Activated gamma-delta T cell treated with anti-CD3 and anti-CD28 coated beads, Interleukin-2, amount 50 U/mL, for 16 hours (primary cell): ENCODE results near the gene RTTN.
"Not testable (repeated sequence)": the region's sequence is repeated elsewhere in the genome, so short reads cannot be mapped to it uniquely, and the experiment has no call there.

ENCODE experiments used
- DNase-seq: peaks from one replicate; pipeline ENCODE4 v3.0.0-alpha.2; 2020; ENCODE audit warnings: low read depth

RTTN gene

DNA sequence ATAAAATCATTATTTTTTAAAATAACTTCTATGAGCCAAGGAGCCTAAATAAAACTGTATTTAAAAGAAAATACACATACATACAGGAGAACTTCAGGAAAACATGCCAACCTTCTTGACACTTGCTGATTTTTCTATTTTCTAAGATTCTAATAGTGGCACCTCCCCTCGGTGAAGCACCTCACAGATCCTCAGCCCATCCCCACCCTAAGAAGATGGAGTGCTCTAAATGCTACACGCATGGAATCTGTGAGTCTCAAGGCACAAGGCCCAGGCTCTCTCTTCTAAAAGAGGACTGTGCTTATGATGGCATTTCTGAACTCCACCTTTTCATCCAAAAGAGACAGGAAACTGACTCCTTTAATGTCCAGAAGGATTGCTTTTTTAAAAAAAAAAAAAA is 56.3 kb downstream of the RTTN start:
- no peak for DNase-seq

DNA sequence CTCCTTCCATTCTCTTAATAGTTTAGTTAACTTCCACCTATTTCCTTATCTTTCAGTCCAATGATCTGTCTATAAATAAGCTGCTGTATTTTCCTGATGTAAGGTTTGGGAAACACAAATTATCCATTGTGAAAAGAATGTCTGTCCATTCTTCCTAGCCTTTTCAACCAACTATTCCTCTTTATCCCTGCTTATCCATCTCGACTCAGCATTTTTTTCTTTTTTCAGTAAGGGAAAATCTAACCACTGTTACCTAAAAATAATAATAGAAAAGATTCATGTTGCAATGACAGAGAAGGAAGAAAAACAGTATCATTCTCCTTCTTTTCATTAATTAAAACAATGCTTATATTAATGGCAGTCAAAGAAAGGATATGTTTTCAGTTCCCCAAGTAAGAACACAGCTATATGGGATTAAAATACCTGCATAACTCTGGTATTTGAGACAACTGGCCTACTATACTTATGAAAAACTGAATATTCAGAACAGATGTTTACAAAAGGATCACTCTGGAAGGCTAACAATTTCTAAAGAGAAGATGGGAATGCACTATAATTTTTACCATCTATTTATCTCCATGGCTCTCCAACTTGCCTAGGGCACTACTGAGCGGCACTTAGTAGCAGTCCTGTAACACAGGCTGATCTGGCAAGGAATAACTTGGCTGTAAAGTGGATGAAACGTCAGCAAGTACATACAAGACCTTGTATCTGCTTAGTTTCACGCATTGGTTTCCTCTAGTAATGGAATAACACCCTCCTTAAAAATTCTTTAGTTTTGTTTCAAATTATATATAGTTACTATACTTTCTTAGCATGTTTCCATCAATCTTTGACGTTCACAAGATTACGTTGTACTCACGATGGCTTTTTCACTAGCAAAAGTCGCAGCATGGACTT is 57.2 kb downstream of the RTTN start:
- DNase-seq: no peak

DNA sequence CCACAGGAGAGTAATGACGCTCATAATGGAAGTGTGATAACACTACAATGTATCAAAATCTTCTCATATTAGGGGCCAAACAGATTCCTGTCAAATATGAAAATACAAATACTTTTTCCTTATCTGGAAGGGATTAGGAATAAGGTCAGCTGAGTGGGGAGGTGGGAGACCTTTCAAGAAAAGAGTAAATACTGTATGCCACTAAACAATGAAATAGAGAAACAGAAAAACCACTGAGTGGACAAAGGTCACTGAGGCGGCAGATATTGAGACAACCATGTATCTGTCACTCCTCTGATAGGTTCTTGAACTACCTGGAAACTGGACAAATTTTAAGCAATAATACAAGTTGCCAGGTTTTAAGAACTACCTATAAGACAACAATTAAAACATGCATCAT is 59.3 kb downstream of the RTTN start:
- no peak for DNase-seq

DNA sequence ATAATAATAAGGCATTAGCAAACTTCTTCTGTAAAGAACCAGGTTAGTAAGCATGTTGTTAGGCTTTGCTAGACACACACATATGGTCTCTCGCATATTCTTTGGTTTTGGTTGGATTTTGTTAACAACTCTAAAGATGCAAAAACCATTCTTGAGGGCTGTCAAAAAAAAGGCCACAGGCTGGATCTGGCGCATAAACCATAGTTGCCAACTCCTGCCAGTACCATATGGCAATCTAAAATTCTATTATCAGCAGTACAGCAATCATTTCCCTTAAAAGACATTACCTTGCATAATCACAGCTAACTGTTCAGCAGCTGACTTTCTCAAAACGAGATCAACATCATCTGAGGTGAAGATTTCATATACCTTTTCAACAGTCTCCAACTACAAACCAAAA is 63.5 kb downstream of the RTTN start:
- DNase-seq: no peak

DNA sequence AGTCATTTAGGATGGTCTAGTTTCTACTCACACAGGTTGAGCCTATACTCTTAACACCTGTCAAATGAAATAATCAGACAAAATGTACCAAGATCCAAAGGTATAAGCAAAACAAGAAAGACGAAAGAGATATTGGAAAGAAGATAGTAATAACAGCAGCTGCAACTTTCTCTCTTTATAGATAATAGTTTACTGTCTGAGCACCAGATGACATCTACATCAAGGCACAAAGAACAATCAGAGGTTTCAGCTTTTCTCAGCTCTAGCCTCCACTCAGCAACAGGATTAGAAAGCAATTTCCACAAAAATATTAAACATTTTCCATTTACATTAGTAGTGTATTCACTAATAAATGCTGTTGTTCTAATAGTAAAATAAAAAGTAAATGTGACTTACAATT is 66.3 kb downstream of the RTTN start:
- DNase-seq: no peak

DNA sequence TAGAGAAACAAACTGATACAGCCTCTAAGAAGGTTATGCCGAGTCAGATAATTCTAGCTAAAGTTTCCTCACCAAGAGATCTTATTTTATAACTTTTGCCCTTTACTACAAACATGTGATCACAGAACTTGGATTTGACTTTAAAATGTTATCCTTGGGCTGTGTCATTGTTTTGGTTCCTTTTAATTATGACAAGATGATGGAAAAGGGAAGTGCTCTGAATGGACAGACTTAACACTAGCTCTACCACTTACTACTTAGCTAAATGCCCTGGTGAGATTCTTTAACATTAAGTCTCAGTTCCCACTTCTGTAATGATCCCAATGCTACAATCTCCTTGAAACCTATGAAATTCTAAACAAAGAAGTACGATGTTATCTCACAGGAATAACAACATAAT is 69.9 kb downstream of the RTTN start:
- DNase-seq: no peak

DNA sequence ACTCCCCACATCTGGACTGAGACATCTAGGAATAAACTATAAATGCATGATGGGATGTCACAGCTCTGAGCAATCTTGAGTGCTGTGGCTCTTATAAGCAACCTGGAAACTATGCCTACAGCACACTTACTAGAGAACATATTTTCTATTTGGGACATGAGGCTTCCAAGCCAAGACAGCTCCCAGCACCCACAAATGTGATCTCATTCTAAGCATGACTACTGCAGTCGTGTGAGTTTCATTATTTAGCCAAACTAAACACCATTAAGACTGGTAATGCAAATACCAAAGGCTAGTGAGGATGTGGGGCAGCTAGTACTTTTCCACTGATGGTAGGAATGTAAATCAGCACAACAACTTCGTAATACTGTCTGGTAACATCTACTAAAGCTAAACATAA is 72.5 kb downstream of the RTTN start:
- no peak for DNase-seq

DNA sequence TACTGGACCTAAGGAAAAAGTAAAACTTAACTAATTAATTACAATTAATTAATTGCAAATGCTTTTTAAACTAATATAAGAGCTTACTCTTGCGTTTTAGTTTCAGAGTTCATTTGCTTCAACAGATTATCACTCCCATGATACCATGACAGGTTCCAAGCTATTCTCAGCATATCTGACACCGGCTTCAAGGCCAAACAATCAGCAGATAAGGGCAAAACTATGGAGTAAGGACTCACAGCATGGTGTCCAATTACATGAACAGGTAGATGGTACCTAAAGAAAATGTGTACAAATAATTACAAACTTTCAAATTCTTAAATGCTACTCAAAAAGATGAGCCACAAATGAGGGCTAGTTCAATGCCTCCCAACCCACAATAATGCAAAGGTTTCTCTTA is 77.2 kb downstream of the RTTN start:
- DNase-seq: no peak

DNA sequence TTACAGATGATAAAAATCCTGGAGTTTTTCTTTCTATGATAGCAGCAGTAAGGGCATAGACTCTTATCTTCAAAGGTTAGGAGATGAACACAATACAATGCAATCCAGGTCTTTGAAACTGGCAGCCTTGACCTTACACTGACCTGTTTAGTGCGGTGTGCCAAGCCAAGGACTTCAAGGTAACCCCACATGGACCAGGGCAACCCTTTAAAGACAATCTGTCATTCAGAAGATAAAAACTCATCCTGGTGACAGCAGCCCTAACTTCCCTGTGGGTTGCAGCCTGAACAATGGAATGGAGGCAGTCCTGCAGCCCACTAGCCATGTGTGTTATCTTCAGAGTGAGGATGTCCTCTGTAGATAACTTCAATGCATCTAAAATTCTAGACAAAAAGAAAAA is 78.1 kb downstream of the RTTN start:
- DNase-seq: no peak

DNA sequence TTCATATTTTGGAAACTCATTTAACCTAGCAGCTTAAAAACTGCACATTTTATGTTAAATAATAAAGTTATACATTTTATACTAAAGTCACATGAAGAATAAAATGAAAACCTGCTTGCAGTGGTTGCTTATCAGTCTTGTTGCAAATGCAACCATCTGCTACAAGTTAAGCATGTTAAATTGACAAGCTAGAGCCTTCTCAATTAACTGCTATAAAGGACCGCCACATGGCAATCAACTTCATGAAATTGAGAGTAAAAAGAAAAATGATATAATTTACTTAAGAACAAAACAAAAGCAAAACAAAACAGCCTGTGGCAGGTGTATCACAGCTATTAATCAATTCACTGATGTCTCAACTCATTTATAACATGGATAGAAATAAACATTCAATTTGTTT is 78.7 kb downstream of the RTTN start:
- no peak for DNase-seq

DNA sequence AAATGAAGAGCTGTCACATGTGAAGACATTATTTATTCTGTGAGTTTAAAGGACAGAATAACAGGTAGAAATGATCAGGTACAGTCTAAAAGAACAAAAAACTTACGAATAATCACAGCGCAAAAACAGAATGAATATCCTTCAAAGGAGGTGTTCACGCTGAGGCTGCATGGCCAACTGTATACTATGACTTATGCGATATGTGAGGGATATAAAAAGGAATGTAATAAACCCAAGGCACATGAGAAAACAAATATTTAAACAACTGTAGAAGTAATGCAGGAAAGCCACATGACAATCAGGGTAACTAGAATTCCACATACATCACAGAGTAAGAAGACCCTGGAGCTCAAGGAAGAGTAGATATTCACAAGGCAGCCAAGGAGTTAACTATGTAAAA is 81.3 kb downstream of the RTTN start:
- no peak for DNase-seq

DNA sequence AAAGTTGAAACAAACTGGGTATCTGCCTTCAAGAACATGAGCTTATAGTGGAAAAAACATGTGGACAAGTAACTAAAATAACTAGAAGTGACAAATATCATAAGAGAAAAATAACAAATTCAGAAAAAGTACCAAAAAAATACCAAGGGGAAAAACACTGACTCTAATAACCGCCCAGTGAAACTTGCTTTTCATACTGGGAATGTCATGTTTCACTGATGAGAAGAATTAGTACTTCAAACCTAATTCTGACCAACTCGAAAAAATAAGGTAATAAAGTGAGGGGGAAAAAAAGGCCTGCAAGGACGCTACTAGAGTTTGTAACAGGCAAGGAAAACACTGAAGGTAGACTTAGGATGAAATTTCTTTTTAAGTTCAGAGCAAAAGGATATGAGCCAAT is 83.6 kb downstream of the RTTN start:
- DNase-seq: no peak

DNA sequence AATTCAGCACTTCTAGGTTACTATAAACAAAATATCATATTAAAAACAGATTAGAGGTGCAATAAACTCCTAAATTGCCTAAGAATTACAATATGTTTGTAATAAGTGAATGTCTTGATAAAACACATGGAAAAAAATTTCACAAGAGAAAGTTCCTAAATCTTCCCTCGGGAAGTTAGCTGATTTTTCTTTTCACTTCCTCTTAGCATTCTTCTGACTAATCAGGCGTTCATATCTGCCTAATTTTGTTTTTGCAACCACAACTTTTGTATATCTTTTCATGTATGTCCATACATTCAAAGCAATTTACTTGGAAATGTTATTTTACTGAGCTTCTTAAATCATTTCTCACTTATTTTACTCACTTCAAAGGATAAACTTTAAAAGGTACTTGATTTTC is 88.5 kb downstream of the RTTN start:
- DNase-seq: no peak

DNA sequence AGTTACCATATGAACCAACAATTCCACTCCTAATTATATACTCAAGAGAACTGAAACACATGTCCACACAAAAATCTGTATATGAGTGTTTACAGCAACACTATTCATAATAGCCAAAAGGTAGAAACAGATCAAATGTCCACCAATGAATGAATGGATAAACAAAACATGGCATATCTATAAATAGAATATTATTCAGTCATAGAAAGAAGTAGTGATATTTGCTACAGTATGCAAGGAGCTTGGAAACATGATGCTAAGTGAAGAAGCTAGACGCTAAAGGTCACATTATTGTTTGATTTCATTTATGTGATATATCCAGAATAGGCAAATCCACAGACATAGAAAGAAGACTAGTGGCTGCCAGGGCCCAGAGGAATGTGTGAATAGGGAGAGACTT is 92.0 kb downstream of the RTTN start:
- no peak for DNase-seq

DNA sequence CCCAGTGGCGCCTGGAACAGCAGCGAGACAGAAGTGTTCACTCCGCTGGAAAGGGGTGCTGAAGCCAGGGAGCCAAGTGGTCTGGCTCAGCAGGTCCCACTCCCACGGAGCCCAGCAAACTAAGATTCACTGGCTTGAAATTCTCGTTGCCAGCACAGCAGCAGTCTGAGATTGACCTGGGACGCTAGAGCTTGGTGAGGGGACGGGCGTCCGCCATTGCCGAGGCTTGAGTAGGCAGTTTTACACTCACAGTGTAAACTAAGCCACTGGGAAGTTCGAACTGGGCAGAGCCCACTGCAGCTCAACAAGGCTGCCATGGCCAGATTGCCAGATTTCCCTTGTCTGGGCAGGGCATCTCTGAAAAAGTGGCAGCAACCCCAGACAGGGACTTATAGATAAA is 94.8 kb downstream of the RTTN start:
- DNase-seq: no peak

DNA sequence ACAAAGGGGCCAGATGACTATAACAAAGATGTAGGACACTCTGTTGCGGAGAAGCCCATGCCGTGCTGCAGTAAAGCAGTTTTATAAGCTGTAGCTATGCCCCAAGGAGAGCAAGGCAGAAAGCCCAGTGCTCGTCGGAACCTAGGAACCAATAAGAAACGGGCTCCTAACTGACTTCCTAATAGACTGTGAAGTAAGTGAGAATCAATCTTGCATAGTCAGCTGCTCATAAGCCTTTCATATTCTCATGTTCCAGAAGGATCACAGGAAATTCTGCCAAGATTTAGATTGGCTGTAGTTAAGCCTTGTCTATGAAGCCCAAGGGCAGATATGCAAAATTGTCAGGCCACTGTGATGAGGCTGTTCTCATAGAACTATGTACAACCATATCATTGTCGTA is 98.4 kb downstream of the RTTN start:
- DNase-seq: no peak

DNA sequence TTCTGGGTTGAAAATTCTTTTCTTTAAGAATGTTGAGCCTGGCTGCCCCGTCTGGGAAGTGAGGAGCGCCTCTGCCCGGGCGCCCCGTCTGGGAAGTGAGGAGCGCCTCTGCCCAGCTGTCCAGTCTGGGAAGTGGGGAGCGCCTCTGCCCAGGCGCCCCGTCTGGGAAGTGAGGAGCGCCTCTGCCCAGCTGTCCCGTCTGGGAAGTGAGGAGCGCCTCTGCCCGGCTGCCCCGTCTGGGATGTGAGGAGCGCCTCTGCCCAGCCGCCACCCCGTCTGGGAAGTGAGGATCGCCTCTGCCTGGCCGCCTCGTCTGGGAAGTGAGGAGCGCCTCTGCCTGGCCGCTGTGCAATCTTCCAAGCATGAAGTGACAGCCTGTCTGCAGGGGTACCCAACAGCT is 102.6 kb downstream of the RTTN start:
- not testable (repeated sequence) for DNase-seq

DNA sequence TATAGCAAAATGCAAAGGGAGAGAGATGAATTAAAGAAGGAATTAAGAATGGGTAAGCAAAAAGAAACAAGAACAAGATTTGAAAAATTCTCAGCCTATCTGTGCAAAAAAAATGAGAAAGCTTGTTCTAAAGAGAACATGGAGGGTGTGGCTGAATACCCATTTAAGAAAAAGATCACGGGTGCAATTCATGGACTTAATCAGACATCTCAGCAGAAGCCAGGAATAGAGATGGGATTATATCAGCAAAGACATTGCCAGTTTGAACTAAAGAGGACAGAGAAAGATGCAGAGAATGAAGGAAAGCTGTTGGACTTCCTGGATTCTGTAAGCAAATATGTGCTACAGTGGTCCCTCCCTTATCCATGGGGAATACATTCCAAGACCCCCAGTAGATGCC is 115.6 kb downstream of the RTTN start:
- DNase-seq: no peak

DNA sequence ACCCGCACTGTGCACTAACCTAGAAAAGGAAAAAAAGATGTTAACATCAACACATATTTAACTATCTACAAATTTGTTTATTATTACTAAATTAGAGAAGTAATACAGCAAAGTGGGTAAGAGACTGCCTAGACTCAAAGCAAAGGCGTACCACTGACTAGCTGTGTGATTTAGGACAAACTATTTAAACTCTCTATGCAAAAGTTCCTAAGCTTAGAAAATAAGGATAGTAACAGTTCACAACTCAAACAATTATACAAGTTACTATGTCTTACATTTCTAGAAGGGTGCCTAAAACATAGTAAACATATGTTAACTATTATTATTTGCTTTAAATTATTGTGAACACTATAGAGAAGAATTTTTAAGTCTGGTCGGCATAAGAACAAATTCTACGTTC is 119.4 kb downstream of the RTTN start:
- no peak for DNase-seq

DNA sequence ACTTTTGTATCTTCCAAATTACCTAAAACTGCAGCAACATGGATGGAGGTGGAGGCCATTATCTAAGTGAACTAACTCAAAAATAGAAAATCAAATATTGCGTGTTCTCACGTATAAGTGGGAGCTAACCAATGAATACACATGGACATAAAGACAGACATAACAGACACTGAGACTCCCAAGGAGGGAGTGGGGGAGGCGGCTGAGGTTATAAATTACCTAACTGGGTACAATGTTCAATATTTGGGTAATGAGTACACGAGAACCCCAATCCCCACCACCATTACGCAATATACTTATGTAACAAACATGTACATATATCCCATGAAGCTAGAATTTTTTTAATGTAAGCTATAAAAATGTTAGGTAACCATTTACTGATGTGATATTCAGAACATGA is 119.8 kb downstream of the RTTN start:
- no peak for DNase-seq

DNA sequence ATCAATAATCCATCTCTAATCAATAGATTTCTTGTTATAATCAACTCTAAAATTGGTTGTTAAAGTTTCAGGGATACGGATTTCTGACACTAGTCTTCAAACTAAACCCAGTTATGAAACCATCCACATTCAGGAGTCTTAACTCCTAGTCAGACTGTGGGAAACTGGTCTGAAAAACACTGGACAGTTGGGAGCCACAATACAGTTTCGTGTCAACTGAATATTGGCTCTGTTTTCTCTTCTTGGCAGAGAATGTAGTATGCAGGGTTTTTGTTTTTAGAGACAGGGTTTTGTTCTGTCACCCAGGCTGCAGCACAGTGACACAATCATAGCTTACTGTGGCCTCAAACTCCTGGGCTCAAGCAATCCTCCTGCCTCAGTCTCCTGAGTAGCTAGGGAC is 123.1 kb downstream of the RTTN start:
- no peak for DNase-seq

DNA sequence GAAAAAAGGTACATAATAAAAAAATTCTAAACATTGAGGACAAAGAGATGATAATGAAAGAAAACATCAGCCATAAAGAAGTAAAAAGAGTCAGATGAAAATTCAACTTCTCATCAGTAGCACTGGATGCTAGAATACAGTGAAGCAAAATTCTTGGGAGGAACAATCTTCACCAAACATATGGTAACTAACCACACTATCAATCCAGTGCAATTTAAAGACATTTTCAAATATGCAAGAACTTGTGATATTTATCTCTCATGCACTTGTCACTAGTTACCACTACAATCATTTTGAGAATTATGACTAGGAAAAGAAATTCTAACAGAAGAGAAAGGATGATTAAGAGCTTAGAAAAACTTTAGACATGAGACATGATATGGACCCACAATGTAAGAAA is 127.4 kb downstream of the RTTN start:
- DNase-seq: no peak

DNA sequence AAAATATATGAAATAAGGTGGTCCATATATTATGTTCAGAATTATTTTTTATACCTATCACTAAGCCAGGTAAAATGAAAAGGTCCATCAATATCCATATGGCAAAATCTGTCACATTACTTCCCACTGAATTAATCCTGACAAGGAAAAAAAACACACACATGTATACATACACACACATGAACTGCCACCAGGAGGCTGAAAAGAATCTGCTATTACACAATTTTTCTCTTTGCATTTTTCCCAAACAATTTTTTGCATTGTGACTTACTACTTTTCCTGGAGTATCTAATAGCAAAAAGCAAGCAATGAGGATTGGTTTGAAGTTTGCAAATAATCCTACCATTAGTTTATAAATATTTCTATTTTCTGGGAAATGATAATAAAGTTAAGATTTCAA is 129.6 kb downstream of the RTTN start:
- DNase-seq: no peak

DNA sequence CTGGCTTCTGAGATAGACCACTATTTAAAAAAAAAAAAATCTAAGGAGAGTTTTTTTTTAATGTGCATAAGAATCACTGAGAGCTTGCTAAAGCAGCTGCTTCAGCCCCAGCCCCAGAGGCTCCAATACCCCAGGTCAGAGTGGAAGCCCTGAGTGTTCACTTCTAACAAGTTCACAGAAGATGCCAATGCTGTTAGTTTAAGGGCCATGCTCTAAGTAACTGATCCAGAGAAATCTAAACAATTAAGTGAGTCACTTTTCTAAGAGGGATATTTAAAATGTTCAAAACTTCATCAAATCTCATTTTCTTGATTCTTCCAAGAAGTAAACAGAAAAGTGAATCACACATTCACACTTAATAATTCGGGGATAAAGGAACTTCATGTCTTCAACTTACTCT is 131.4 kb downstream of the RTTN start:
- no peak for DNase-seq
